ENCODE results near the gene SLC16A3.

GRCh38 chr17:82277851-82278250 is 49.0 kb downstream of the SLC16A3 start:
- TF ChIP-seq CTCF (IDR thresholded peaks at IDR 0.05; ENCODE audit: low read length) (no peak), EZH2 (optimal IDR thresholded peaks at IDR 0.05; ENCODE audit: low read depth, low read length) (no peak)

Measured in MM.1S (cell line).